Progenitor cell of endocrine pancreas (in vitro differentiated cells): ENCODE data around the gene CYBRD1. TPM values are rescaled to one million over a fixed set of nuclear protein-coding genes. Genes with fewer than 3 reads are reported as not detected.

Source experiments
- DNase-seq: peaks from one replicate; pipeline ENCODE4 v3.0.0; 2021; ENCODE audit warnings: low spot score; ENCODE audit not compliant: unreplicated experiment
- H3K27ac Mint-ChIP-seq: 2 replicates; pipeline ENCODE4 v1.8.0; 2021; ENCODE audit warnings: mild to moderate bottlenecking, moderate library complexity, mixed read lengths
- H3K27me3 Mint-ChIP-seq: 2 replicates; pipeline ENCODE4 v1.8.0; 2021; ENCODE audit warnings: mixed read lengths
- H3K36me3 Mint-ChIP-seq: 2 replicates; pipeline ENCODE4 v1.8.0; 2022; ENCODE audit warnings: mixed read lengths; ENCODE audit not compliant: insufficient read depth
- H3K4me1 Mint-ChIP-seq: 2 replicates; pipeline ENCODE4 v1.8.0; 2021; ENCODE audit warnings: low read depth, mixed read lengths
- H3K4me3 Mint-ChIP-seq: 2 replicates; pipeline ENCODE4 v1.8.0; 2021; ENCODE audit warnings: low read depth, mild to moderate bottlenecking, moderate library complexity, mixed read lengths
- H3K9me3 Mint-ChIP-seq: 2 replicates; pipeline ENCODE4 v1.8.0; 2021; ENCODE audit warnings: low read depth, mixed read lengths
- CTCF ChIP-seq: fragments of 200-600 bp; sonication (generic); IDR thresholded peaks from one replicate; pipeline ENCODE4 v1.5.0; 2021; ENCODE audit warnings: antibody characterized with exemption, mild to moderate bottlenecking; ENCODE audit not compliant: unreplicated experiment
- total RNA-seq: library from RNA; stranded (reverse); gene quantifications from 2 replicates; pipeline ENCODE4 v1.2.1, GENCODE V29; 2021

CYBRD1 gene
- total RNA-seq, 1 donor from 2014 or later = 2.3 TPM

- Mint-ChIP-seq H3K4me1 (no peaks in the 10 kb centered on the region), H3K27ac (no peak overlapping the region), H3K9me3 (no peaks in the 10 kb centered on the region), H3K27me3 (no peaks in the 10 kb centered on the region), H3K36me3 (no peaks in the 10 kb centered on the region), H3K4me3 (no peak overlapping the region)
- no peak for TF ChIP-seq CTCF
- DNase-seq = no peak
Measured at GRCh38 chr2:171547256-171547655, 25.0 kb downstream of the CYBRD1 start.

- Mint-ChIP-seq H3K4me1 (no peaks in the 10 kb centered on the region), H3K9me3 (no peaks in the 10 kb centered on the region)
Measured at GRCh38 chr2:171547720-171548119, 25.4 kb downstream of the CYBRD1 start.

GRCh38 chr2:171550613-171551012, 28.3 kb downstream of the CYBRD1 start:
- Mint-ChIP-seq H3K4me3 (no peak overlapping the region), H3K9me3 (no peaks in the 10 kb centered on the region), H3K27ac (no peak overlapping the region), H3K27me3 (no peaks in the 10 kb centered on the region), H3K36me3 (no peaks in the 10 kb centered on the region), H3K4me1 (no peaks in the 10 kb centered on the region)
- TF ChIP-seq CTCF = no peak
- no peak for DNase-seq

More at GRCh38 chr2:171547720-171548119, 25.4 kb downstream of the CYBRD1 start:
- Mint-ChIP-seq H3K27me3 (no peaks in the 10 kb centered on the region), H3K27ac (no peak overlapping the region), H3K4me3 (no peak overlapping the region), H3K36me3 (no peaks in the 10 kb centered on the region)
- no peak for TF ChIP-seq CTCF
- DNase-seq = no peak

GRCh38 chr2:171551836-171552235, 29.6 kb downstream of the CYBRD1 start:
- TF ChIP-seq CTCF = no peak
- Mint-ChIP-seq H3K36me3 (no peaks in the 10 kb centered on the region), H3K9me3 (no peaks in the 10 kb centered on the region), H3K27me3 (no peaks in the 10 kb centered on the region), H3K4me3 (no peak overlapping the region), H3K4me1 (no peaks in the 10 kb centered on the region), H3K27ac (no peak overlapping the region)
- no peak for DNase-seq

GRCh38 chr2:171553236-171553635, 31.0 kb downstream of the CYBRD1 start:
- no peak overlapping the region for H3K4me3 Mint-ChIP-seq
- H3K27me3 Mint-ChIP-seq = no peaks in the 10 kb centered on the region
- H3K27ac Mint-ChIP-seq = no peak overlapping the region
- H3K36me3 Mint-ChIP-seq = no peaks in the 10 kb centered on the region
- no peak for DNase-seq
- no peaks in the 10 kb centered on the region for H3K4me1 Mint-ChIP-seq
- TF ChIP-seq CTCF = no peak
- no peaks in the 10 kb centered on the region for H3K9me3 Mint-ChIP-seq

- H3K4me1 Mint-ChIP-seq = no peaks in the 10 kb centered on the region
- no peaks in the 10 kb centered on the region for H3K36me3 Mint-ChIP-seq
- no peaks in the 10 kb centered on the region for H3K9me3 Mint-ChIP-seq
- no peak for TF ChIP-seq CTCF
- H3K27ac Mint-ChIP-seq = no peak overlapping the region
- H3K4me3 Mint-ChIP-seq = no peak overlapping the region
- H3K27me3 Mint-ChIP-seq = no peaks in the 10 kb centered on the region
- DNase-seq = no peak
Measured at GRCh38 chr2:171553858-171554257, 31.6 kb downstream of the CYBRD1 start.
